Testis (tissue), 2 donors: ENCODE measurements around the gene PGRMC1.

Experiments
- CTCF ChIP-seq, 3 experiments: fragments of 450-650 bp in 2 of 3; fragments of 200-600 bp in 1 of 3; sonication (generic) in 1 of 3; IDR thresholded peaks; one replicate each; pipeline ENCODE4 v1.5.1; 2016 to 2019; ENCODE audit warnings: antibody characterized with exemption in 3 of 3, mild to moderate bottlenecking in 2 of 3, moderate library complexity in 1 of 3
- POLR2A ChIP-seq: fragments of 450-650 bp; IDR thresholded peaks from one replicate; pipeline ENCODE4 v1.6.1; 2017; ENCODE audit warnings: antibody characterized with exemption, mild to moderate bottlenecking, moderate library complexity

DNA sequence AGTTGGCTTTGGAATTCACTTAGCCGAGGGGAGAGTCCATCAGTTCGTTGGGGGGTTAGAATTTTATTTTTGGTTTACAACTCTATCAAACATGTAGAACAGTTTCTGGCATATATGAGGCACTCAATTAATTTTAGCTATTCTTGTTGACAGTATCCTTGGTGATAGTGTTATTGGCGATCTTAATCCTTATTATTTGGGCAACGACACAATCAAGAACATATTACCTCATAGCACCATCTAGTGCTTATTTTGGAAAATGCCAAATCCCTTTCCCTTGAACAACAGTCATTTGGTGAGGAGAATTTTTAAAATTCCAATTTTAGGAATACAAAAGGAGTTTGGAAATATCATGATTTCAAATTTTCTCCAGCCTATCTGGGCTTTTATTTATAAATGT, 17.9 kb upstream of the PGRMC1 start:
- TF ChIP-seq CTCF (IDR thresholded peaks at IDR 0.05), result peak in 1 of 3 experiments; percentile 22
- TF ChIP-seq POLR2A, result no peak
